ENCODE results near the gene DAND5. TPM values are rescaled to one million over a fixed set of nuclear protein-coding genes. Genes with fewer than 3 reads are reported as not detected.

The DAND5 gene
- total RNA-seq, 1 experiment from 2014 or later, result 0.17 TPM

- TSS peak; percentile 63 for BruUV-seq (replicated peaks)
These were observed 35.9 kb upstream of the DAND5 start, which contains the start of gene FARSA for GRCh38 chr19:12933287-12934072. TSS of gene FARSA (minus strand) at chr19:12933711. CDS start at chr19:12933696, 15 bp downstream.

DNA sequence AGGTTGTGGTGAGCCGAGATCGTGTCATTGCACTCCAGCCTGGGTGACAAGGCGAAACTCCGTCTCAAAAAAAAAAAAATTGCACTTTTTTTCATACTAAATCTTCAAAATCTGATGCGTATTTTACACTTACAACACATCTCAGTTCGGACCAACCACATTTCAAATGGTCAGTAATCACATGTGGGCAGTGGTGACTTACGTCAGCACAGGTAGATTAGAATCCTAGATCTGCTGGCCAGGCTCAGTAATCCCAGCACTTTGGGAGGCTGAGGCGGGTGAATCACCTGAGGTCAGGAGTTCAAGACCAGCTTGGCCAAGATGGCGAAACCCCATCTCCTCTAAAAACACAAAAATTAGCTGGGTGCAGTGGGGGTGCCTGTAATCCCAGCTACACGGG, 34.3 kb upstream of the DAND5 start:
- no peak for DNase-seq (ENCODE audit: low spot score)
- H3K4me3 ChIP-seq (ENCODE audit: low read depth, low read length, poor library complexity, severe bottlenecking), result no peak overlapping the region
- H3K27ac ChIP-seq (ENCODE audit: low read depth, low read length, poor library complexity, severe bottlenecking), result no peak overlapping the region
- TF ChIP-seq CTCF (conservative IDR thresholded peaks at IDR 0.05; ENCODE audit: low read depth, low read length) (no peak), EZH2 (IDR thresholded peaks at IDR 0.05; ENCODE audit: borderline replicate concordance, low read depth, low read length, poor library complexity, severe bottlenecking) (no peak)
- ChIA-PET POLR2A (ENCODE audit: low non-redundant PET) (no interaction called here), CTCF (no interaction called here)
- intact Hi-C loops (cut with micrococcal nuclease; ENCODE audit: unreplicated experiment), result no loop called here
- peaks cover 25% of the 10 kb centered on the region for H3K4me1 ChIP-seq (ENCODE audit: insufficient read depth, low read length, poor library complexity, severe bottlenecking)
- no TSS peak for BruUV-seq (replicated peaks)
- H3K27me3 ChIP-seq (replicated peaks; ENCODE audit: insufficient read depth, low read depth, low read length, poor library complexity), result no peaks in the 10 kb centered on the region
- no peaks in the 10 kb centered on the region for H3K9me3 ChIP-seq (ENCODE audit: low read depth, low read length, poor library complexity, severe bottlenecking)
- H3K36me3 ChIP-seq (ENCODE audit: insufficient read depth, low read length, poor library complexity, severe bottlenecking), result peaks cover 28% of the 10 kb centered on the region

More at GRCh38 chr19:12933287-12934072, 35.9 kb upstream of the DAND5 start, which contains the start of gene FARSA:
- ChIA-PET CTCF (interaction anchor here (0.5 kb wide), 1 partner anchor 19 kb away, joined by 3 read pairs; no protein-coding TSS in a partner anchor), POLR2A (ENCODE audit: low non-redundant PET) (interaction anchor here (0.6 kb wide), 2 partner anchors 40 to 142 kb away, joined by 3 to 5 read pairs; partner anchors contain the start of gene JUNB)
- Histone ChIP-seq H3K27me3 (replicated peaks; ENCODE audit: insufficient read depth, low read depth, low read length, poor library complexity) (no peaks in the 10 kb centered on the region), H3K36me3 (ENCODE audit: insufficient read depth, low read length, poor library complexity, severe bottlenecking) (peaks cover 29% of the 10 kb centered on the region), H3K27ac (ENCODE audit: low read depth, low read length, poor library complexity, severe bottlenecking) (peak within 1 kb of the TSS; percentile 84), H3K4me3 (ENCODE audit: low read depth, low read length, poor library complexity, severe bottlenecking) (peak within 1 kb of the TSS; percentile 95), H3K9me3 (ENCODE audit: low read depth, low read length, poor library complexity, severe bottlenecking) (no peaks in the 10 kb centered on the region), H3K4me1 (ENCODE audit: insufficient read depth, low read length, poor library complexity, severe bottlenecking) (peaks cover 19% of the 10 kb centered on the region)
- no peak for TF ChIP-seq EZH2 (IDR thresholded peaks at IDR 0.05; ENCODE audit: borderline replicate concordance, low read depth, low read length, poor library complexity, severe bottlenecking)
- no peak for TF ChIP-seq CTCF (conservative IDR thresholded peaks at IDR 0.05; ENCODE audit: low read depth, low read length)
- intact Hi-C loops (cut with micrococcal nuclease; ENCODE audit: unreplicated experiment), result no loop called here
- peak; percentile 95 for DNase-seq (ENCODE audit: low spot score)

GRCh38 chr19:12936582-12936981, 32.8 kb upstream of the DAND5 start:
- intact Hi-C loops (cut with micrococcal nuclease; ENCODE audit: unreplicated experiment), result no loop called here
- Histone ChIP-seq H3K36me3 (ENCODE audit: insufficient read depth, low read length, poor library complexity, severe bottlenecking) (peaks cover 31% of the 10 kb centered on the region), H3K4me1 (ENCODE audit: insufficient read depth, low read length, poor library complexity, severe bottlenecking) (peaks cover 38% of the 10 kb centered on the region), H3K27ac (ENCODE audit: low read depth, low read length, poor library complexity, severe bottlenecking) (no peak overlapping the region), H3K4me3 (ENCODE audit: low read depth, low read length, poor library complexity, severe bottlenecking) (no peak overlapping the region), H3K27me3 (replicated peaks; ENCODE audit: insufficient read depth, low read depth, low read length, poor library complexity) (no peaks in the 10 kb centered on the region), H3K9me3 (ENCODE audit: low read depth, low read length, poor library complexity, severe bottlenecking) (no peaks in the 10 kb centered on the region)
- POLR2A ChIA-PET (ENCODE audit: low non-redundant PET), result no interaction called here
- CTCF ChIA-PET, result no interaction called here
- BruUV-seq (replicated peaks), result no TSS peak
- TF ChIP-seq CTCF (conservative IDR thresholded peaks at IDR 0.05; ENCODE audit: low read depth, low read length) (no peak), EZH2 (IDR thresholded peaks at IDR 0.05; ENCODE audit: borderline replicate concordance, low read depth, low read length, poor library complexity, severe bottlenecking) (no peak)
- no peak for DNase-seq (ENCODE audit: low spot score)

Data from A673 (cell line).